HepG2 (cell line): ENCODE measurements around the gene SF3A2. TPM values are rescaled to one million over a fixed set of nuclear protein-coding genes. Genes with fewer than 3 reads are reported as not detected.

Experiments used
- FOXJ3 ChIP-seq: sonication (generic); formaldehyde crosslinking; IDR thresholded peaks from 2 replicates; pipeline ENCODE4 v1.4.0; 2020; ENCODE audit warnings: missing genetic modification reagents, mild to moderate bottlenecking, borderline replicate concordance
- HNRNPLL ChIP-seq: fragments of 200-400 bp; formaldehyde crosslinking; IDR thresholded peaks from 2 replicates; pipeline ENCODE4 v1.6.1; 2017; ENCODE audit warnings: mild to moderate bottlenecking, low read depth, low read length; ENCODE audit not compliant: poor library complexity, severe bottlenecking
- KAT7 ChIP-seq: IDR thresholded peaks from 2 replicates; pipeline ENCODE4 v1.6.1; 2018; ENCODE audit warnings: borderline replicate concordance, missing compliant biosample characterization
- KMT2A ChIP-seq: sonication (generic); formaldehyde crosslinking; IDR thresholded peaks from 2 replicates; pipeline ENCODE4 v1.4.0; 2020; ENCODE audit warnings: missing genetic modification reagents
- NR2F6 ChIP-seq, 2 experiments: IDR thresholded peaks; 2 replicates each; pipeline ENCODE4 v1.6.1; 2016; ENCODE audit warnings: antibody characterized with exemption in 1 of 2, mild to moderate bottlenecking in 1 of 2
- PHF8 ChIP-seq: sonication (generic); formaldehyde crosslinking; IDR thresholded peaks from 2 replicates; pipeline ENCODE4 v1.5.0; 2020; ENCODE audit warnings: missing genetic modification reagents
- RBAK ChIP-seq: sonication (generic); formaldehyde crosslinking; IDR thresholded peaks from 2 replicates; pipeline ENCODE4 v1.5.1; 2020; ENCODE audit warnings: mild to moderate bottlenecking, missing genetic modification reagents
- YY1 ChIP-seq: IDR thresholded peaks from 2 replicates; pipeline ENCODE4 v1.6.1; 2011; ENCODE audit warnings: low read length, low read depth, moderate library complexity, mild to moderate bottlenecking; ENCODE audit not compliant: insufficient read depth, insufficient replicate concordance
- ZBTB21 ChIP-seq: sonication (generic); formaldehyde crosslinking; IDR thresholded peaks from 2 replicates; pipeline ENCODE4 v1.4.0; 2020; ENCODE audit warnings: missing genetic modification reagents
- ZNF510 ChIP-seq: sonication (generic); formaldehyde crosslinking; IDR thresholded peaks from 2 replicates; pipeline ENCODE4 v1.4.0; 2020; ENCODE audit warnings: low read depth, mild to moderate bottlenecking, missing genetic modification reagents
- polyA plus RNA-seq, 8 experiments: library from polyadenylated mRNA; depleted of rRNA in 3 of 8; stranded (reverse) in 7 of 8; unstranded in 1 of 8; fragments of >200 nt; fragmentation: Illumina TruSeq in 4 of 8; extraction: Trizol in 4 of 8; gene quantifications; 2 replicates each; pipeline versions ENCODE4 v1.2.1 to v1.2.3, GENCODE V29; 2011 to 2016; ENCODE audit warnings: low read depth in 4 of 8, missing spikeins in 1 of 8, mixed read lengths in 1 of 8; ENCODE audit not compliant: insufficient read depth in 1 of 8
- total RNA-seq, 5 experiments: library from RNA; depleted of rRNA; stranded (reverse); fragments of >200 nt; fragmentation: Illumina TruSeq; extraction: Trizol; gene quantifications; 2 replicates each; pipeline ENCODE4 v1.2.3, GENCODE V29; 2016; ENCODE audit warnings: low read depth in 1 of 5
- TF ChIP-seq, protein P1 (sequence below): IDR thresholded peaks from 2 replicates; pipeline ENCODE4 v1.6.1; 2016; ENCODE audit warnings: missing genetic modification reagents, missing compliant biosample characterization
- TF ChIP-seq, protein P2 (sequence below): sonication (generic); formaldehyde crosslinking; IDR thresholded peaks from 2 replicates; pipeline ENCODE4 v1.5.0; 2020; ENCODE audit warnings: missing genetic modification reagents
- TF ChIP-seq, protein P3 (sequence below): sonication (generic); formaldehyde crosslinking; IDR thresholded peaks from 2 replicates; pipeline ENCODE4 v1.4.0; 2020; ENCODE audit warnings: mild to moderate bottlenecking, low read depth, missing genetic modification reagents
- TF ChIP-seq, protein P4 (sequence below): IDR thresholded peaks from 2 replicates; pipeline ENCODE4 v1.6.1; 2012; ENCODE audit warnings: low read depth, low read length, improper control_type of control experiment
- TF ChIP-seq, protein P5 (sequence below): sonication (generic); formaldehyde crosslinking; IDR thresholded peaks from 2 replicates; pipeline ENCODE4 v1.9.0; 2021; ENCODE audit warnings: mild to moderate bottlenecking, missing genetic modification reagents

Gene SF3A2
- total and polyA plus RNA-seq, 2 of the 13 experiments (the other 11 are each of a cell fraction or from before 2014, with no cell fraction given), result 8.6 to 8.8 TPM

DNA sequence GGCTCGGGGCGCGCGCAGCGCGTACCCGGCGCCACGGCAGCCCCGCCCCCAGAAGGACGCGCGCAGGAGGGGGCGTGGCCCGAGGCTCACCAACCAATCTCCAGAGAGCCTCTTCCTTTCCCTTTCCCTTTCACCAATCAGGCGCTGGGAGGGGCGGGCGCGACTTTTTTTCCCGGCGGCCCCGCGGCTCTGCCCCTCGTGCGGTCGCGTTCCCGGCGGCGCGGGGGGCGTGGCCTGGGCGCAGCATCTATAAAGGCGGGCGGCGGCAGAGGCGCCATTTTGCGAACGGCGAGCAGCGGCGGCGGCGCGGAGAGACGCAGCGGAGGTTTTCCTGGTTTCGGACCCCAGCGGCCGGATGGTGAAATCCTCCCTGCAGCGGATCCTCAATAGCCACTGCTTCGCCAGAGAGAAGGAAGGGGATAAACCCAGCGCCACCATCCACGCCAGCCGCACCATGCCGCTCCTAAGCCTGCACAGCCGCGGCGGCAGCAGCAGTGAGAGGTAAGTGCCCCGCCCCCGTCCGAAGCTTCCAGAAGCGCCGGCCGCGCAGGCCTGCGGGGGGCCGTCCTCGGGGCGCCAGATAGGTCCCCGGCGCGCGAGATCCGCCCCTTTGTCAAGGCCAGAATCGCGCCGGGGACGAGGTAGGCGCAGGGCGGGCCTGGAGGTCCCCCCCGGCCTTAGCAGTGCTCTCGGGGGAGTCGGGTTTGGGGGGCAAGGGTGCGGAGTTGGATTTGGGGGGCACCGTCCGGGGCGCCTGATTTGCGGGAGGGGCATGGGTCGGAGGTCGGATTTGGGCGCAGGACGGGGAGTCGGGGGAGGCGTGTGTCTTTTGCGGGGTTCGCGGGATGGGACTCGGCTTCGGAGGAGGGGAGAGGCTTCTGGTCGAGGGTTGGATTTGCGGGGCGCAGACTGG is 32.9 kb downstream of the SF3A2 start (continued):
- TF ChIP-seq NR2F6 (IDR thresholded peaks at IDR 0.05) (no peak), NR2F6 (CRISPR knock-in tag; IDR thresholded peaks at IDR 0.05) (0 out of 2 replicates have a peak, but pooled peaks have one; percentile 10), PHF8 (CRISPR knock-in tag) (peak; percentile 42; the same call in 1 of the 2 replicates), ZBTB21 (CRISPR knock-in tag) (peak; percentile 26; the same call in 1 of the 2 replicates), ZNF510 (CRISPR knock-in tag) (no peak; the same call in 1 of the 2 replicates), FOXJ3 (no peak), RBAK (CRISPR knock-in tag) (no peak), YY1 (peak; percentile 99), KAT7 (CRISPR knock-in tag) (no peak; the same call in 1 of the 2 replicates), KMT2A (CRISPR knock-in tag) (peak; percentile 56; the same call in 1 of the 2 replicates), HNRNPLL (peak; percentile 64)
- TF ChIP-seq, protein P1, sequence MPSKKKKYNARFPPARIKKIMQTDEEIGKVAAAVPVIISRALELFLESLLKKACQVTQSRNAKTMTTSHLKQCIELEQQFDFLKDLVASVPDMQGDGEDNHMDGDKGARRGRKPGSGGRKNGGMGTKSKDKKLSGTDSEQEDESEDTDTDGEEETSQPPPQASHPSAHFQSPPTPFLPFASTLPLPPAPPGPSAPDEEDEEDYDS, result peak; percentile 99
- TF ChIP-seq, protein P2, sequence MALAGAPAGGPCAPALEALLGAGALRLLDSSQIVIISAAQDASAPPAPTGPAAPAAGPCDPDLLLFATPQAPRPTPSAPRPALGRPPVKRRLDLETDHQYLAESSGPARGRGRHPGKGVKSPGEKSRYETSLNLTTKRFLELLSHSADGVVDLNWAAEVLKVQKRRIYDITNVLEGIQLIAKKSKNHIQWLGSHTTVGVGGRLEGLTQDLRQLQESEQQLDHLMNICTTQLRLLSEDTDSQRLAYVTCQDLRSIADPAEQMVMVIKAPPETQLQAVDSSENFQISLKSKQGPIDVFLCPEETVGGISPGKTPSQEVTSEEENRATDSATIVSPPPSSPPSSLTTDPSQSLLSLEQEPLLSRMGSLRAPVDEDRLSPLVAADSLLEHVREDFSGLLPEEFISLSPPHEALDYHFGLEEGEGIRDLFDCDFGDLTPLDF (CRISPR knock-in tag), result peak; percentile 47; the same call in 1 of the 2 replicates
- TF ChIP-seq, protein P3, sequence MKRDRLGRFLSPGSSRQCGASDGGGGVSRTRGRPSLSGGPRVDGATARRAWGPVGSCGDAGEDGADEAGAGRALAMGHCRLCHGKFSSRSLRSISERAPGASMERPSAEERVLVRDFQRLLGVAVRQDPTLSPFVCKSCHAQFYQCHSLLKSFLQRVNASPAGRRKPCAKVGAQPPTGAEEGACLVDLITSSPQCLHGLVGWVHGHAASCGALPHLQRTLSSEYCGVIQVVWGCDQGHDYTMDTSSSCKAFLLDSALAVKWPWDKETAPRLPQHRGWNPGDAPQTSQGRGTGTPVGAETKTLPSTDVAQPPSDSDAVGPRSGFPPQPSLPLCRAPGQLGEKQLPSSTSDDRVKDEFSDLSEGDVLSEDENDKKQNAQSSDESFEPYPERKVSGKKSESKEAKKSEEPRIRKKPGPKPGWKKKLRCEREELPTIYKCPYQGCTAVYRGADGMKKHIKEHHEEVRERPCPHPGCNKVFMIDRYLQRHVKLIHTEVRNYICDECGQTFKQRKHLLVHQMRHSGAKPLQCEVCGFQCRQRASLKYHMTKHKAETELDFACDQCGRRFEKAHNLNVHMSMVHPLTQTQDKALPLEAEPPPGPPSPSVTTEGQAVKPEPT (CRISPR knock-in tag), result peak; percentile 78
- TF ChIP-seq, protein P4, sequence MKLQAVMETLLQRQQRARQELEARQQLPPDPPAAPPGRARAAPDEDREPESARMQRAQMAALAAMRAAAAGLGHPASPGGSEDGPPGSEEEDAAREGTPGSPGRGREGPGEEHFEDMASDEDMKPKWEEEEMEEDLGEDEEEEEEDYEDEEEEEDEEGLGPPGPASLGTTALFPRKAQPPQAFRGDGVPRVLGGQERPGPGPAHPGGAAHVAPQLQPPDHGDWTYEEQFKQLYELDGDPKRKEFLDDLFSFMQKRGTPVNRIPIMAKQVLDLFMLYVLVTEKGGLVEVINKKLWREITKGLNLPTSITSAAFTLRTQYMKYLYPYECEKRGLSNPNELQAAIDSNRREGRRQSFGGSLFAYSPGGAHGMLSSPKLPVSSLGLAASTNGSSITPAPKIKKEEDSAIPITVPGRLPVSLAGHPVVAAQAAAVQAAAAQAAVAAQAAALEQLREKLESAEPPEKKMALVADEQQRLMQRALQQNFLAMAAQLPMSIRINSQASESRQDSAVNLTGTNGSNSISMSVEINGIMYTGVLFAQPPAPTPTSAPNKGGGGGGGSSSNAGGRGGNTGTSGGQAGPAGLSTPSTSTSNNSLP, result no peak; the same call in 1 of the 2 replicates
- TF ChIP-seq, protein P5, sequence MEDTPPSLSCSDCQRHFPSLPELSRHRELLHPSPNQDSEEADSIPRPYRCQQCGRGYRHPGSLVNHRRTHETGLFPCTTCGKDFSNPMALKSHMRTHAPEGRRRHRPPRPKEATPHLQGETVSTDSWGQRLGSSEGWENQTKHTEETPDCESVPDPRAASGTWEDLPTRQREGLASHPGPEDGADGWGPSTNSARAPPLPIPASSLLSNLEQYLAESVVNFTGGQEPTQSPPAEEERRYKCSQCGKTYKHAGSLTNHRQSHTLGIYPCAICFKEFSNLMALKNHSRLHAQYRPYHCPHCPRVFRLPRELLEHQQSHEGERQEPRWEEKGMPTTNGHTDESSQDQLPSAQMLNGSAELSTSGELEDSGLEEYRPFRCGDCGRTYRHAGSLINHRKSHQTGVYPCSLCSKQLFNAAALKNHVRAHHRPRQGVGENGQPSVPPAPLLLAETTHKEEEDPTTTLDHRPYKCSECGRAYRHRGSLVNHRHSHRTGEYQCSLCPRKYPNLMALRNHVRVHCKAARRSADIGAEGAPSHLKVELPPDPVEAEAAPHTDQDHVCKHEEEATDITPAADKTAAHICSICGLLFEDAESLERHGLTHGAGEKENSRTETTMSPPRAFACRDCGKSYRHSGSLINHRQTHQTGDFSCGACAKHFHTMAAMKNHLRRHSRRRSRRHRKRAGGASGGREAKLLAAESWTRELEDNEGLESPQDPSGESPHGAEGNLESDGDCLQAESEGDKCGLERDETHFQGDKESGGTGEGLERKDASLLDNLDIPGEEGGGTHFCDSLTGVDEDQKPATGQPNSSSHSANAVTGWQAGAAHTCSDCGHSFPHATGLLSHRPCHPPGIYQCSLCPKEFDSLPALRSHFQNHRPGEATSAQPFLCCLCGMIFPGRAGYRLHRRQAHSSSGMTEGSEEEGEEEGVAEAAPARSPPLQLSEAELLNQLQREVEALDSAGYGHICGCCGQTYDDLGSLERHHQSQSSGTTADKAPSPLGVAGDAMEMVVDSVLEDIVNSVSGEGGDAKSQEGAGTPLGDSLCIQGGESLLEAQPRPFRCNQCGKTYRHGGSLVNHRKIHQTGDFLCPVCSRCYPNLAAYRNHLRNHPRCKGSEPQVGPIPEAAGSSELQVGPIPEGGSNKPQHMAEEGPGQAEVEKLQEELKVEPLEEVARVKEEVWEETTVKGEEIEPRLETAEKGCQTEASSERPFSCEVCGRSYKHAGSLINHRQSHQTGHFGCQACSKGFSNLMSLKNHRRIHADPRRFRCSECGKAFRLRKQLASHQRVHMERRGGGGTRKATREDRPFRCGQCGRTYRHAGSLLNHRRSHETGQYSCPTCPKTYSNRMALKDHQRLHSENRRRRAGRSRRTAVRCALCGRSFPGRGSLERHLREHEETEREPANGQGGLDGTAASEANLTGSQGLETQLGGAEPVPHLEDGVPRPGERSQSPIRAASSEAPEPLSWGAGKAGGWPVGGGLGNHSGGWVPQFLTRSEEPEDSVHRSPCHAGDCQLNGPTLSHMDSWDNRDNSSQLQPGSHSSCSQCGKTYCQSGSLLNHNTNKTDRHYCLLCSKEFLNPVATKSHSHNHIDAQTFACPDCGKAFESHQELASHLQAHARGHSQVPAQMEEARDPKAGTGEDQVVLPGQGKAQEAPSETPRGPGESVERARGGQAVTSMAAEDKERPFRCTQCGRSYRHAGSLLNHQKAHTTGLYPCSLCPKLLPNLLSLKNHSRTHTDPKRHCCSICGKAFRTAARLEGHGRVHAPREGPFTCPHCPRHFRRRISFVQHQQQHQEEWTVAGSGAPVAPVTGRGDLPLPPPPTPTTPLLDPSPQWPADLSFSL (CRISPR knock-in tag), result no peak
